HG02610 (cell line): ENCODE measurements around the gene TACO1.

Source experiments
- ATAC-seq: cut with Tn5 transposase; IDR thresholded peaks from one replicate; pipeline ENCODE4 v1.9.1; 2021; ENCODE audit warnings: mild to moderate bottlenecking, moderate library complexity; ENCODE audit not compliant: unreplicated experiment

Gene TACO1

GRCh38 chr17:63635787-63636186 is 35.1 kb downstream of the TACO1 start:
- ATAC-seq: no peak

- no peak for ATAC-seq
Measured at GRCh38 chr17:63639125-63639524, 38.4 kb downstream of the TACO1 start.

DNA sequence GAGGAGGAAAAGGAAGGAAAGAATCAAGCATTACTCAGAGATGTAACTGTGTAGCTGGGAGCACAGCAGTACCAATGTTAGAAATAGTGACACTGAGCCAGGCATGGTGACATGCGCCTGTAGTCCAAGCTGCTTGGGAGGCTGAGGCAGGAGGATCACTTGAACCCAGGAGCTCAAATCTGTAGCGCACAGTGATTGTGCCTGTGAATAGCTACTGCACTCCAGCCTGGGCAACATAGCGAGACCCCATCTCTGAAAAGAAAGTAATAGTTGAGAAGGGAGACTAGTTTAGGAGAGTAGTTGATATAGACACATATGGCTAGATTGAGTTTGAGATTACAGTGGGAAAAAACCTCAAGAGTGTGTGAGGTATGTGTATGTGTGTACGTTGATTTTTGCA is 39.3 kb downstream of the TACO1 start:
- ATAC-seq: no peak

GRCh38 chr17:63641692-63642448 is 41.2 kb downstream of the TACO1 start:
- ATAC-seq: no peak

DNA sequence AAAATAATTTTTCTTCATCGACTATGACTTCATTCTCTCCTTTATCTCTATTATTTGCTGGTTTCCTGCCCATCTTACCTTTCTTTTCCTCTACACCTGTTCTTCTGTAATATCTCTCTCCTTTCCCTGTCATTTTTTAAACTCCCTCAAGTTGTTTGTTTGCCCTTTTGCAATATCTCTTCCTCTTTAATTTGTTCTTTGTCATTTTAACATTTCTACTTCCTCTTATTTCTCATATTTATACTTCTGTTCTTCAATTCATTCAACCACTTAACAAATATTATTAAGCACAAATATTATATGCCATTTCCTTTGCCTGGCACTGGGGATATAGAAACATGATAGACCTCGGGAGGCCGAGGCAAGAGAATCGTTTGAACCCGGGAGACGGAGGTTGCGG is 44.2 kb downstream of the TACO1 start:
- no peak for ATAC-seq

DNA sequence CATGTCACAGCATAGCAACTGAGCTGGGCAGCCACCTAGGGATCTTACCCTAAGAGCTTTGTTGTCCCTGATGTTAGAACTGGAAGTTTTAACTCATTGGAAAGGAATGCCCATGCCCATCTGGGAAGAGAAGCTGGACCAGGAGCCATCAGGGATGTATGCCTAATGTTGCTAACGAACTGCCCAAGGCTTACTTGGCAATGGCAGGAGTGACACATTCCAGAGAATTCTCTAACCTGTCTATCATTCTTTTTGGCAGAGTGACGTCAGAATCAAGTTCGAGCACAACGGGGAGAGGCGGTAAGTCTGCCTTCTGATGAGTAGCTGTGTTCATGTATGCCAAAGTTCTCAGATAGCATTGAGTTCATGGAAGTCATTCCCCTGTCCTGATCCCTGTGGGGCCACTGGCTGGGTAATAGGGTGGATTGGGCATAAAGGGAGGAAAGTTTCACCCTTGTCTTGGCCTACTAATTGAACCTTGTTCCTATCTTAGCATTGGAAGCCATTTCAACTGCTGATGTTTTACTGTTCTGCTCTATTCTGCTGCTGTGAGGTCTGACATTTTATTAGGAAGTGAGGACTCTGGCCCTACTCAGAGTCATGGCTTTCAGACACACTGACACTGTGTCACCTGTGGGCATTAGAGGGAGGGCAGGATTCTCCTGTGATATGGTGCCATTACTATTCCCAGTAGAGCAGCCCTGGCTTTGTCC is 45.2 kb downstream of the TACO1 start:
- ATAC-seq: peak; percentile 52

GRCh38 chr17:63646488-63646806 is 45.8 kb downstream of the TACO1 start:
- peak; percentile 91 for ATAC-seq

DNA sequence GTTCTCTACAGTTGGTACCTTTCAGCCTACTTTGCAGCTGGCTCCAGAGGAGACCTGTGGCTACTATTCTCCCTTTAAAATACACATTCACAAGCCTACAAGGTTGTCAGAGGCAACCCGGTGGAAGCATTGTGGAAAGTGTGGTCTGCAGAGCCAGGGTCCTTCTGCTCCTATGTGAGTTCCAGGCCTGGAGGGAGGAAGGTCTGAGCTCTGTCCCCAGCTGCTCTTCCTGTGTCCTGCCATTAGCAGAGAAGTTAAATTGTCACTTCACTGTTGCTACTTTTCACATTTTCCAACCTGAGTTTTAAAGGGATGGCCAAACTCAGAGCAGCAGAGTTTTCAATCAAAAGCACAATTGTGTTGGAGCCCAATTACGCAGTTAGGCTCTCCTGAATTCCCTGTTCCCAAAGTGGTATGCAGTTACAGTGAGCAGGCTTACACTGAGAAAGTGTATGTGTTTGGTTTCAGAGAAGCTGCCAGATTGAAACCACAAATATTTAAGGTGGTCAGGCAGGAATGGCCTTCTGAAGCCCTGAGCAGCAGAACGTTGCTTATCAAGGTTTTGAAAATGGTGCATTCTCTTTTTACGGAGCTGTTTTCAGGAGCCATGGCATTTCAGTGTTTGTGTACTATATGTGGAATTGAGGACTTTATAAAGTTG is 46.5 kb downstream of the TACO1 start:
- ATAC-seq: no peak

DNA sequence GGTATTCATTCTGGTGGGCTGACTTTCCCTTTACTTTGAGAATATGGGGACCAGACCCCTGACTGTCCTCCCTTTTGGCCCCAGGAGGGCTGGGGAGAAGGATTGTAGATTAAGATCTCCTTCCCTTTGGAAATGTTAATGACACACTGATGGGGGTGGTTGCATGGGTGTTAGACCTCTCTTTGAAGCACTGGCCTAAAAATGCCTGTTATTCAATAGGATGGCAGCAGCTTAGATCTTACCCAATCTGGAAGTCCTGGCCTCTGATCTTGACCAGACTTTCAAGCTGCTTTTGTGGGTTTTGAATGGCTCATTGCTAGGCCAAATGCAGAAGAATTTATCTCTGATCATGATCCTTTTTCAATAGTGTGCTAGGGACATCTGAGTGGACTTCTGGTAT is 47.2 kb downstream of the TACO1 start:
- no peak for ATAC-seq

GRCh38 chr17:63649813-63650212 is 49.1 kb downstream of the TACO1 start:
- ATAC-seq: no peak

DNA sequence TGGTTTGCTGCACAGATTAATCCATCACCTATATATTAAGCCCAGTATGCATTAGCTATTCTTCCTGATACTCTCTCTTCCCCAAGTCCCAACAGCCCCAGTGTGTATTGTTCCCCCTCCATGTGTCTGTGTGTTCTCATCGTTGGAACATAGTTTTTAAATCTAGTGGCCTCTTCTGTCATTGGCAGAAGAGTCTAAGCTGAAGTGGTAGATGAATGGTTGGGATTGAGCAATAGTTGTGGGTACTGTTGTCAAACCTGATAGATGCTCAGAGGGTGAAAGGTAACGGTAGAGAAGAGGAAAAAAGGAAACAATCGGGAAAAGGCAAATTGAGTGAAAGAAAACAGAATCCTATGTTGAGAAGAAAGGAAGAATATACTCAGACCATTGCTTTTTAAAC is 51.4 kb downstream of the TACO1 start:
- no peak for ATAC-seq

DNA sequence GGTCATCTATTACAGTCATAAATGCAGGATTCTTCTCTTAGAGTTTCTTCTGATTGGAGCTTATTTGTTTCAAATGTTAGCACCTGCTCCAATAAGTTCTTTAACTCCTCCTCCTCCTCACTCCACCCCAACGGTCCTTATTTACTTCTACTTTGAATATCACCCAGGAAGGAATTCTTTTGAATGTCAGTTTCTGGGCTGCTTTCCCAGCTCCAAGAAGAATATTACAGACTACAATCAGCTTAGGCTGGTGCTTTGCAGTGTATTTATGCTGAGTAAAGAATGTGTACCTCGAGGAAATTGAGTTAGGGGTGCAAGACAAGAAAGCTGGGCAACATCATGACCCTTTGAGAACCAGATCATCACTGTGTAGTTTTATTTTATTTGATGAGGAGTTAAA is 52.4 kb downstream of the TACO1 start:
- ATAC-seq: no peak

DNA sequence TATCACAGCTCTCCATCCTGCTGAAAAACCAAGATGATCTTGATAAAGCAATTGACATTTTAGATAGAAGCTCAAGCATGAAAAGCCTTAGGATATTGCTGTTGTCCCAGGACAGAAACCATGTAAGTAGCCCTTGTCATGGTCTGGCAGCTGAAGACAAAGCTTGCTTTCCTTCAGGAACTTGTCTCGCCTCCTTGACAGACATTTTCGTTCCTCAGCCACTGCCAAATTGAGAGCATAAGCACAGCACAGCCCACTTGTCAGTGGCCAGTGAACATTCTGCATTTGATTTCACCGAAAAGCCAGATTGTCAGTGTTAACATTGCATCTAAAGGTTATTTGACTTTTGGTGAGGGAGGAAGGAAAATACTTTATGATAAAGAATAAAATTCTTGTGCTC is 57.1 kb downstream of the TACO1 start:
- no peak for ATAC-seq
